Medulla oblongata (tissue), 1 donor: ENCODE results near the gene RIPPLY2.
"Not testable (repeated sequence)": the region's sequence is repeated elsewhere in the genome, so short reads cannot be mapped to it uniquely, and the experiment has no call there.

Experiments
- DNase-seq: peaks from one replicate; pipeline ENCODE4 v3.0.0-alpha.2; 2015; ENCODE audit errors: extremely low spot score

The RIPPLY2 gene

GRCh38 chr6:83853178-83854000 lies at the start of gene RIPPLY2:
Gene RIPPLY2 (plus strand): TSS chr6:83853360. CDS start chr6:83853417, 57 bp downstream.
- DNase-seq = peak; percentile 55

GRCh38 chr6:83803492-83803891 lies 49.7 kb upstream of the RIPPLY2 start:
- not testable (repeated sequence) for DNase-seq

DNA sequence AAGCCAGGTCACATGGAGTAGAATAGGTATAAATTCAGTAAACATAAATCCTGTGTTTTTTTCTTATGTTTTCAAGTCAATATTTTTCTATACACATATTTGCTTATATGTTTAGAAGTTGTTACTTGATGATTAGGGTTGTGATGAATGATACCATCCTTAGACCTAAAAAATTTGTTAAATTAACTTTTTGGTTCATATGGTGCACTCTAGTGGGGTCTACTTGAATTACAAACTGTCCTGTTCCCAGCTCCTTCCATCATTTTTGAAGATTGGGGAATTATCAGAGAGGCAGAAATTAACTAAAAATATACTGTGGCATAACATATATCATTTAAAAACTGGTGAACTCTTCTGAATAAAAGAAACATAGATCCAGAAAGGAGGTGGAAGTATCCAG lies 48.3 kb upstream of the RIPPLY2 start:
- no peak for DNase-seq

DNA sequence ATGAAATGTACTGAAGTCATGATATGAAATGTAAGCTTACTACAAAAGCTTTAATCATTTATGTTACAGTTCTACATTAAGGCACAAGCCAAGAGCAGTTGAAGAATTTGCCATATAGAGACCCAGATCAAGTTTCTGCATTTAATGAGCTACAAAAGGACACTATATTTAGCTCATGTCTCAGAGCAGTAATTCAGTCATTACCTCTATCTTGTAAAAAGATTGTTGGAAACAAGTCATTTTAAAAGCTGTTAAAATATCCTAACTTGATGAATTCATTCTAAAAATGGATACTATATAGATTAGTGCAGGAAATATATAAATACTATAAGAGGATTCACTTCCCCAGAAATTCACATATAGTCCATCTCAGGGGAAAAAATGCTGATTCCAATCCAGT lies 45.2 kb upstream of the RIPPLY2 start:
- DNase-seq = no peak

DNA sequence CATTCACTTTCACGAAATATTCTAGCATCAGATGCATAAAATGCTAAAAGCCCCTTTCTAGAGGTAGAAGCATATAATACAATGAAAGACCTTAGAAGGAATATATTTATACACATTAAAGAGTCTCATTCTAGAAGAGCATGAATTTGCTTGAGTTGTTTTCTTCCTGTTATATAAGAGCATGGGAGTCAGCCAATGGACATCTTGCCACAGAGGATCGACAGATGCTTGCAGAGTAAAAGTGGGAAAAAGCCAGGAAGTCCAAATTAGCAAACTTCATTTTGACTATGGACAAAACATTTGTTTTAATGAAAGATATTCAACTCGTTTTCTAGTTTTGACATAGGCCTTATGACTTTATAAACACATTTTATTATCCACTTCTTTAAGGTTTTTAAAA lies 44.2 kb upstream of the RIPPLY2 start:
- DNase-seq = no peak

- no peak for DNase-seq
Observed at GRCh38 chr6:83812595-83812994, 40.6 kb upstream of the RIPPLY2 start.

GRCh38 chr6:83815631-83816272 lies 37.4 kb upstream of the RIPPLY2 start:
- DNase-seq = no peak

- DNase-seq = no peak
Observed at GRCh38 chr6:83822629-83823169, 30.5 kb upstream of the RIPPLY2 start.

DNA sequence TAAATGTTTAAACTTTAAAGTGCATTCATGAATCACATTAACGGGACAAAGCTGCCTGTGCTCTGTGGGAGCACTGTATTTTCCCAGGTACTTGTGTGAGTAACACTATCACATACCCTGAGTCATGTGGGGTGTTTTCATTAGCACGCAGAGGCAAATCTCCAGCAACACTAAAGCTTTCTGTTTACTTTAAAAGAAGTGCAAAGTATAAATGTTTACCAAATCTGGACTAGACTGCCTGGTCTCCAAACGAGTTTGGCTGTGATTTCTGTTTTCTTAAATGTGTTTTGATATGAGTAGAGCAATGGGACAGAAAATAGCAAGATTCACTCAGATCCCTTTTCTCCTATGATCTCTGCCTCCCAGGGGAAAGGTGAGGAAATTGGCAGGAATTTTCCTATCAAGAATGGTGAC lies 28.8 kb upstream of the RIPPLY2 start:
- no peak for DNase-seq

DNA sequence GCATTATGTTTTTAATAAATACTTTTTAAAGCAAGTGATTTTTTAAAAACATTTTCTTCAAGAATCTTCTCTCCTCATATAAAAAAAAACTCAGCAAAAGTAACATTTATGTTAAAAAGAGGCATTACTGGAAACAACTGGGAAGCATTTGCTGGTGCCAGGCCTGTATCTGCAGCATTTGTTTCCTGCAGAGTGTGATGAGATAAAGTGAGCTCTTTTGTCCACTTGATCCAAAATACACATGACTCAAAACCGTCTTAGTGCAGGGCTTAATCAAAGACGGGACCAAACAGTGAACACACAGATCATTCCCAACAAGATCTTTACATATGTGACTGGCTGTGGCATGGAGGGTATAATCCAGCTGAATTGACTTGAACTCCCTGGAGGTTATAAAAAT lies 28.3 kb upstream of the RIPPLY2 start:
- no peak for DNase-seq

GRCh38 chr6:83827050-83827449 lies 26.1 kb upstream of the RIPPLY2 start:
- DNase-seq = no peak

- DNase-seq = no peak
Observed at GRCh38 chr6:83838727-83839126, 14.4 kb upstream of the RIPPLY2 start.

DNA sequence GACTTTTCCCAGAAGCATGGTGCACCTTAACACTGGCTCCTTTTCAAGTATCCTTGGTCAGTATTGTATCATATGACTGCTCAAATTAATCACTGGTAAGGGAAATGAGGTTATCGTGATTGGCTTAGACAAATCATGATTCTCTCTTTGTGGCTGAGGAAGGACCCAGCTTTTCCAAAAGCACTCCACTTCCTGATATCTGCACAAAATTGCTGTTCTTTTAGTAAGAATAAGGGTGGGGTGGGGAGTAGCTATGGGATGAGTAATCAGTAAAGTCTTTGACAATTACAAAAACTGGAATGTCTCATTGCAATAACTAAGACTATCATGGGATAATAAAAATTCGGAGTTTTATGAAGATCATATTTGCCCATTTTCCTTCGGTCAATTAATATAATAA lies 9.0 kb upstream of the RIPPLY2 start:
- DNase-seq = no peak

DNA sequence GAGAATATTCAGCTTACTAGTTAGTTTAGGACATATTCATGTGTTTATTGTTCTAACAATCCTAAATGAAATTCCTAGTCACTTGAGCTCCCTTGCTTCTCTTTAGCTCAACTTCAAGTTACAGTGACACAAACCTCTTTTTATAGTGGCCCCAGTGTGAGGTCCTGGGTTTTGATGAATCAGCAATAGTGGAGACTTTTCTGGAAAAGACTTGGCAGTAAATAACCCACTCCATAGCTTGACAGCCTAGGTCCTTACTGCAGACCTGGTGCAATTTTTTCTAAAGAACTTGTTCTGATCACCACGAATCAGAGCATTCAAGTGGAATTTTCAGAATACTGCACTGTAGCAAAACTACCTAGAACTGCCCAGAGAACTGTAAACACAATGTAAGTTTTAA lies 6.9 kb upstream of the RIPPLY2 start:
- DNase-seq = no peak

DNA sequence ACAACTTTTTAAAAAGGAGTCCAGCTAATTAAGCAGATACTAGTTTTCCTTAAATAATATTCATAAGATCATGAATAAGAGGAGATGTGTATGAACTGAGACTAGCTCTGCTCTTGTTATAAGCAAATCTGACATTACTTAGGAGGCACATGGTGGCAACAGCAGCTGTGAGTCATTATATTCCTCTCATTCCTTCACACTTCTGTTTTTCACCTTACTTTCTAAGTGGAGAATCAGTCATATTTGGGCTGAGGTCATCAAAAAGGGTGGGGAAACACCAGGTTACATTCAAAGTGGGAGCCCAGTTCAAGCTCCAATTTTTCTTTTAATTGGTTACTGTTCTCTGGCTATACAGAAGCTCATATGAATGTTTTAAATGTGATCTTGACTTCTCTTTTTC lies 6.0 kb upstream of the RIPPLY2 start:
- DNase-seq = no peak

GRCh38 chr6:83849127-83849526 lies 4.0 kb upstream of the RIPPLY2 start:
- DNase-seq = no peak

- DNase-seq = no peak
Observed at GRCh38 chr6:83849610-83850009, 3.5 kb upstream of the RIPPLY2 start.

DNA sequence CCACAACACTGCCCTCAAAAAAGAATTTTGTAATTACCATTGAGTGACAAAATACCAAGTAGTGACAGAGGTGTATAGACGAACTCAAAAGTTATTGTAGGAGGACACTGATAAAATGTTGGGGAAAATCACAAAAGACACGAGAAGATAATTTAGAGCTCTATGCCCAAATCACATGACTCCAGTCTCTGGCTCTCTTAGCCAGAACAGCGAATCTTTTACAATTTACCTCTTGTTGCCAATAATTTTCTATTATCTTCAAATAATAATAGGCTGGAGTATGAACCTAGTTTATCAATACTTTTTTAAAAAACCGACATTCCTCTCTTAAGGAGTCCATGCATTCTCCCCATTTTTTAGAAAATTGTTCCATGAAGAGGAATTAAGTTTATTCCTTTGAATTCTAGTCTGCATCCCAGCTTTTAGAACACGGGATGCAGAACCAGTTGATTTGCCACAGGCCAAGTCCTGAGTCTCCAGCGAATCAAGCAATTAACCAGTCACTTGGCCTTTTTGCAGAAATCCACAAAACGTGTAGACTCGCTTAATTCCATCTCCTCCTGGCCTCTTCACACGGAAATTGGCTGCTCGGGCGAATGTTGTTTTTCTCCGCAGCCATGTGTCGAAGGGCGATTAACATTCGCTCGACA lies 507 bp upstream of the RIPPLY2 start:
- peak; percentile 27 for DNase-seq

DNA sequence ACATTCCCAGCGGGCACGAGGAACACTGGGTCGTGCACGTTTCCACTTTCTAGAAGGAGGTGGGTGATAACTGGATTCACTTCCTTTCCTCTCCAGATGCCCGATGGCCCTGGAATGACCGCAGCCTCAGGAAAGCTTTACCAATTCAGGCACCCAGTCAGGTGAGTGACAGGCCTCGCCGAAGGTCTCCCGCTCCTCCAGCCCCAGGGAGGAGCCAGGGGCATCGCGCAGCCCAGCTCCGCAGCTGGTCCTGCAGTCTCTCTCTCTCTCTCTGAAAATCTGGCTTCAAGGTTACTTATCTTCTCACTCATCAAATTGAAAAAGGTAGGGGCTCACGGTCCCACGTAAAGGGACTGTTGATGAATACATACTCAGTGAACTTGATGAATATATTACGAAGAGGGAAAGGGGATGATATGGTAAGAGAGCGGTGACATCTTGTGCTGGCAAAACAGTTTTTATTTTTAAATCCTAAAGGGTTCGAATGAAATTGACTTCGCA lies 891 bp downstream of the RIPPLY2 start:
- no peak for DNase-seq

DNA sequence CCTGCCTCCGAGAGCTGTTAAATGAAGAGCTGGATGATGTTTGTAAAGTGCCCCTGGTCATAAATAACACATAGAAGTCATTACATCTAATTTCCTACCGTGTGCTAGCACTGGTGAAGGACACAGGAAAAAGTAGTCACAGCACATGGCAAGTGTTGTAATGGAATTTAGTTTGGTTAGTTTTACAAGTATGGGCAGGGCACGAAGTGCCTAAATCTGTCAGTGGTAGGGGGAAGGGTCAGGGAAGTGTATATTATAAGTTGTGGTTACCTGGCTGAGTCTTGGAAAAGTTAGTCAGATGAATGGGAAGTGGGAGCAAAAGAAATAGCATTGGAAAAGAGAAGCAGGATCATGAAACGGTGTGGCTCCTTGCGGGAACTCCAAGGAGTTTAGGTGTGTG lies 1.6 kb downstream of the RIPPLY2 start:
- DNase-seq = no peak

DNA sequence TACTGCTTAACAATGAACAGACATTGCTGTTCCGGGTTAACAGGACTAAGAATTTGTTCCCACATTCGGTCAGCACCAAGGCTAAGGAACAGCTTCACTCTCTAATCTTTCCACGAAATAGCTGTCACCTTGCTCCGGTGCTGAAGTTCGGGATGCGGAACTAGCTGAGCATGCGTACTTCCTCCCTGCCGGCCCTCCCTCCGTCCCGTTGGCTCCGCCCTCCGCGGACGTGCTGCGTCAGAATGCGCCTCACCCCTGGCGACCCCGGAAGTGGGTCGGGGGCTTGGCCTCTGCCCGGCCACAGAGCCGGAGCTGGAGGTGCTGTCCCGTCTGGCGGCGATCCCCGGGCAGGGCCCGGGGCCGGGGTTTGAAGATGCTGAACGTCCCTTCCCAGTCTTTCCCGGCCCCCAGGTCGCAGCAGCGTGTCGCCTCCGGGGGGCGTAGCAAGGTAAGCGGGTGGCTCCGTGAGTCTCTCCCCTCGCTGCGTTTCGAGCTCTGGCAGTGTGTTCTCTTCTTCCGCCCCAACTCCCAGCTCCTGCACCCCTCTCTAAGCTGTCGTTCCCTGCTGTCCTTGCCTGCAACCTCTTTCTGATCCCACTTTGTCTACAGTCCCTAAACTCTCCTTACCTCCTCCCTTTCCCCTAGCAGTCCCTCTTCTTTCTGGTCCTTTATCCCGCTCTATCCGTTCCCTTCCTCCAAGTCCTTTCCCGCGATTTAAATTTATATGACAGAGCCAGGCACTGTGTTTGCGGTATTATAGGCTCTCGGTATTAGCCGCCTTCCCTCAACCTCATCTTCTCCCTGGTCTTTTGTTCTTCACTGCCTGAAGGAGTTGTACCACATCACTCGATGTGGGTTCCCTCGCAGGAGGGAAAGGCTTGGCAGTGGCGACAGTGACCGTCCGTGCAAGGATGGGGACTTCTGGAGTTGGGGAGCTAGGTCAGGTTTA lies 6.5 kb downstream of the RIPPLY2 start, which contains the start of gene CYB5R4:
Gene CYB5R4, plus strand, starts transcription at position 280 of the 949 bp plus-strand sequence. Its CDS starts 94 bp downstream, at position 374.
- DNase-seq = peak; percentile 97
